HEK293 (cell line): ENCODE measurements around the gene CNKSR3.

Experiments used
- CTCF ChIA-PET: fragments of 350-600 bp; formaldehyde crosslinking; extraction: SDS; loops from one replicate; lab custom pipeline; 2021; ENCODE audit warnings: antibody characterized with exemption; lab: Yijun Ruan, JAX
- POLR2A ChIA-PET: fragments of 300-600 bp; formaldehyde crosslinking; extraction: SDS; loops from one replicate; lab custom pipeline; 2020; ENCODE audit warnings: antibody characterized with exemption, inconsistent platforms; lab: Yijun Ruan, JAX
- H3K27ac ChIP-seq: fragments of 200-500 bp; sonication (Bioruptor generic); 2 replicates; pipeline ENCODE4 v1.5.1; 2014; ENCODE audit warnings: low read depth, low read length, control low read depth, inconsistent platforms; ENCODE audit errors: extremely low read depth
- H3K36me3 ChIP-seq, 2 experiments: fragments of 200-500 bp in 1 of 2; sonication (Bioruptor generic) in 1 of 2; 1 replicate in 1 of 2; 2 replicates in 1 of 2; pipeline ENCODE4 v1.5.1; 2014 to 2017; ENCODE audit warnings: inconsistent platforms in 2 of 2, low read length in 2 of 2; ENCODE audit not compliant: control insufficient read depth in 2 of 2, insufficient read depth in 1 of 2
- H3K4me1 ChIP-seq: fragments of 200-500 bp; sonication (Bioruptor generic); 2 replicates; pipeline ENCODE4 v1.5.1; 2014; ENCODE audit warnings: mild to moderate bottlenecking, low read length, inconsistent platforms; ENCODE audit not compliant: control insufficient read depth, insufficient read depth
- H3K4me3 ChIP-seq: 2 replicates; pipeline ENCODE4 v1.5.1; 2011; ENCODE audit warnings: low read depth, mild to moderate bottlenecking, control low read depth, low read length, moderate library complexity
- H3K9me3 ChIP-seq: fragments of 200-500 bp; sonication (Bioruptor generic); 2 replicates; pipeline ENCODE4 v1.5.1; 2014; ENCODE audit warnings: low read depth, low read length, inconsistent platforms; ENCODE audit not compliant: control insufficient read depth, insufficient read depth
- GLI2 ChIP-seq: fragments of 450-650 bp; formaldehyde crosslinking; IDR thresholded peaks from 2 replicates; pipeline ENCODE4; 2017; ENCODE audit warnings: missing biosample characterization, missing genetic modification characterization, low read depth, borderline replicate concordance
- KLF17 ChIP-seq: fragments of 450-650 bp; formaldehyde crosslinking; IDR thresholded peaks from 2 replicates; pipeline ENCODE4 v1.5.1; 2016; ENCODE audit warnings: missing biosample characterization, missing genetic modification characterization
- KLF9 ChIP-seq: fragments of 450-650 bp; formaldehyde crosslinking; IDR thresholded peaks from 2 replicates; pipeline ENCODE4 v1.5.1; 2016; ENCODE audit warnings: missing biosample characterization, missing genetic modification characterization, low read depth
- OSR2 ChIP-seq: fragments of 450-650 bp; formaldehyde crosslinking; IDR thresholded peaks from 2 replicates; pipeline ENCODE4 v1.5.1; 2016; ENCODE audit warnings: missing biosample characterization, missing genetic modification characterization
- OVOL3 ChIP-seq: fragments of 450-650 bp; formaldehyde crosslinking; IDR thresholded peaks from 2 replicates; pipeline ENCODE4 v1.5.1; 2016; ENCODE audit warnings: missing biosample characterization, missing genetic modification characterization
- PBX3 ChIP-seq: sonication (generic); formaldehyde crosslinking; IDR thresholded peaks from 2 replicates; pipeline ENCODE4 v1.8.1; 2022; ENCODE audit warnings: mild to moderate bottlenecking, moderate library complexity, missing genetic modification reagents
- RBAK ChIP-seq: fragments of 450-650 bp; formaldehyde crosslinking; IDR thresholded peaks from 2 replicates; pipeline ENCODE4 v1.5.1; 2016; ENCODE audit warnings: missing biosample characterization, missing genetic modification characterization
- ZBTB21 ChIP-seq: fragments of 450-650 bp; formaldehyde crosslinking; IDR thresholded peaks from 2 replicates; pipeline ENCODE4 v1.5.1; 2017; ENCODE audit warnings: missing biosample characterization, missing genetic modification characterization
- ZFHX2 ChIP-seq: fragments of 450-650 bp; formaldehyde crosslinking; conservative IDR thresholded peaks from 2 replicates; pipeline ENCODE4 v1.5.1; 2016; ENCODE audit warnings: missing biosample characterization, missing genetic modification characterization
- ZFP69B ChIP-seq: fragments of 450-650 bp; formaldehyde crosslinking; IDR thresholded peaks from 2 replicates; pipeline ENCODE4 v1.5.1; 2016; ENCODE audit warnings: missing biosample characterization, missing genetic modification characterization
- ZNF146 ChIP-seq: fragments of 450-650 bp; formaldehyde crosslinking; IDR thresholded peaks from 2 replicates; pipeline ENCODE4 v1.5.1; 2016; ENCODE audit warnings: missing biosample characterization, missing genetic modification characterization
- ZNF184 ChIP-seq: fragments of 450-650 bp; IDR thresholded peaks from 2 replicates; pipeline ENCODE4 v1.5.1; 2018; ENCODE audit warnings: missing biosample characterization, mild to moderate bottlenecking, missing genetic modification characterization
- ZNF19 ChIP-seq: fragments of 450-650 bp; formaldehyde crosslinking; IDR thresholded peaks from 2 replicates; pipeline ENCODE4; 2016; ENCODE audit warnings: missing biosample characterization, missing genetic modification characterization, low read depth
- ZNF2 ChIP-seq: fragments of 450-650 bp; formaldehyde crosslinking; IDR thresholded peaks from 2 replicates; pipeline ENCODE4 v1.5.1; 2016; ENCODE audit warnings: missing biosample characterization, missing genetic modification characterization
- ZNF426 ChIP-seq: fragments of 450-650 bp; formaldehyde crosslinking; IDR thresholded peaks from 2 replicates; pipeline ENCODE4 v1.5.1; 2017; ENCODE audit warnings: missing biosample characterization, missing genetic modification characterization, mild to moderate bottlenecking, inconsistent platforms, moderate library complexity
- ZNF48 ChIP-seq: fragments of 450-650 bp; formaldehyde crosslinking; IDR thresholded peaks from 2 replicates; pipeline ENCODE4 v1.5.1; 2016; ENCODE audit warnings: missing biosample characterization, missing genetic modification characterization
- ZNF510 ChIP-seq: fragments of 450-650 bp; formaldehyde crosslinking; IDR thresholded peaks from 2 replicates; pipeline ENCODE4 v1.5.1; 2018; ENCODE audit warnings: mild to moderate bottlenecking, missing genetic modification characterization, missing biosample characterization; ENCODE audit not compliant: insufficient replicate concordance
- ZNF529 ChIP-seq: fragments of 450-650 bp; formaldehyde crosslinking; IDR thresholded peaks from 2 replicates; pipeline ENCODE4 v1.5.1; 2017; ENCODE audit warnings: missing genetic modification characterization, missing biosample characterization; ENCODE audit not compliant: insufficient replicate concordance
- ZNF544 ChIP-seq: fragments of 450-650 bp; formaldehyde crosslinking; IDR thresholded peaks from 2 replicates; pipeline ENCODE4 v1.5.0; 2017; ENCODE audit warnings: missing biosample characterization, missing genetic modification characterization
- ZNF561 ChIP-seq: fragments of 450-650 bp; IDR thresholded peaks from 2 replicates; pipeline ENCODE4 v1.5.1; 2018; ENCODE audit warnings: missing biosample characterization, missing genetic modification characterization, borderline replicate concordance
- ZNF596 ChIP-seq: fragments of 450-650 bp; IDR thresholded peaks from 2 replicates; pipeline ENCODE4 v1.5.0; 2018; ENCODE audit warnings: missing biosample characterization, mild to moderate bottlenecking, missing genetic modification characterization, moderate library complexity
- ZNF624 ChIP-seq: fragments of 450-650 bp; formaldehyde crosslinking; IDR thresholded peaks from 2 replicates; pipeline ENCODE4 v1.5.1; 2017; ENCODE audit warnings: missing biosample characterization, missing genetic modification characterization
- ZNF626 ChIP-seq: fragments of 450-650 bp; sonication (Bioruptor Pico); formaldehyde crosslinking; IDR thresholded peaks from 2 replicates; pipeline ENCODE4 v1.5.1; 2018; ENCODE audit warnings: missing biosample characterization, missing genetic modification characterization, inconsistent platforms
- ZNF660 ChIP-seq: fragments of 450-650 bp; IDR thresholded peaks from 2 replicates; pipeline ENCODE4 v1.5.1; 2018; ENCODE audit warnings: missing biosample characterization, mild to moderate bottlenecking, missing genetic modification characterization
- ZNF777 ChIP-seq: fragments of 450-650 bp; formaldehyde crosslinking; IDR thresholded peaks from 2 replicates; pipeline ENCODE4 v1.5.1; 2017; ENCODE audit warnings: missing biosample characterization, missing genetic modification characterization, borderline replicate concordance
- ZSCAN16 ChIP-seq: fragments of 450-650 bp; formaldehyde crosslinking; IDR thresholded peaks from 2 replicates; pipeline ENCODE4 v1.5.1; 2016; ENCODE audit warnings: missing biosample characterization, missing genetic modification characterization
- ZSCAN30 ChIP-seq: fragments of 450-650 bp; IDR thresholded peaks from 2 replicates; pipeline ENCODE4 v1.5.1; 2018; ENCODE audit warnings: missing biosample characterization, mild to moderate bottlenecking, missing genetic modification characterization, moderate library complexity

CNKSR3 gene

GRCh38 chr6:154528310-154528915 lies 17.9 kb upstream of the CNKSR3 start:
- Histone ChIP-seq H3K27ac (no peak overlapping the region), H3K36me3 (no peaks in the 10 kb centered on the region), H3K4me3 (no peak overlapping the region), H3K9me3 (no peaks in the 10 kb centered on the region), H3K4me1 (no peaks in the 10 kb centered on the region)
- ChIA-PET CTCF (interaction anchor here (0.7 kb wide), 1 partner anchor 146 kb away, joined by 4 read pairs; no protein-coding TSS in a partner anchor), POLR2A (no interaction called here)
- no peak for TF ChIP-seq KLF17
- no peak for TF ChIP-seq ZNF624 (tag by site-specific recombination)
- no peak for TF ChIP-seq ZNF426 (tag by site-specific recombination)
- no peak for TF ChIP-seq ZSCAN30 (tag by site-specific recombination)

- no peak overlapping the region for H3K4me3 ChIP-seq
- H3K27ac ChIP-seq: no peak overlapping the region
- no peaks in the 10 kb centered on the region for H3K4me1 ChIP-seq
- no peaks in the 10 kb centered on the region for H3K36me3 ChIP-seq
- TF ChIP-seq ZFHX2 (no peak), ZNF660 (tag by site-specific recombination) (no peak), ZNF184 (tag by site-specific recombination) (no peak), GLI2 (tag by site-specific recombination) (no peak), ZNF48 (tag by site-specific recombination) (no peak), ZNF626 (tag by site-specific recombination) (no peak), RBAK (tag by site-specific recombination) (no peak), ZNF544 (tag by site-specific recombination) (no peak), PBX3 (CRISPR knock-in tag) (no peak), ZFP69B (tag by site-specific recombination) (no peak)
- no peaks in the 10 kb centered on the region for H3K9me3 ChIP-seq
- ChIA-PET POLR2A (no interaction called here), CTCF (no interaction called here)
Observed at GRCh38 chr6:154526996-154527395, 16.5 kb upstream of the CNKSR3 start.

- Histone ChIP-seq H3K27ac (no peak overlapping the region), H3K9me3 (no peaks in the 10 kb centered on the region), H3K36me3 (no peaks in the 10 kb centered on the region), H3K4me3 (no peak overlapping the region)
- TF ChIP-seq ZNF426 (tag by site-specific recombination) (no peak), KLF9 (tag by site-specific recombination) (no peak), ZNF146 (no peak), OVOL3 (tag by site-specific recombination) (no peak), ZNF19 (tag by site-specific recombination) (no peak), ZNF777 (tag by site-specific recombination) (no peak), ZNF529 (tag by site-specific recombination) (no peak), ZNF596 (tag by site-specific recombination) (no peak), OSR2 (no peak), ZBTB21 (tag by site-specific recombination) (no peak), ZNF510 (tag by site-specific recombination) (no peak), ZNF561 (tag by site-specific recombination) (no peak), ZSCAN16 (tag by site-specific recombination) (no peak), ZNF2 (no peak)
- TF ChIP-seq, all 188 proteins: peak for 0
- CTCF ChIA-PET: interaction anchor here (0.6 to 1.7 kb wide), 4 partner anchors 11 to 152 kb away, joined by 3 to 6 read pairs (median 4); no protein-coding TSS in a partner anchor
- H3K4me1 ChIP-seq: no peaks in the 10 kb centered on the region
- POLR2A ChIA-PET: interaction anchor here (0.6 to 1.3 kb wide), 2 partner anchors 12 to 26 kb away, joined by 4 to 5 read pairs; partner anchors contain the start of gene CNKSR3
Observed at GRCh38 chr6:154522576-154522975, 12.1 kb upstream of the CNKSR3 start.
